H9 (cell line): ENCODE results near the gene KRT12. TPM values are rescaled to one million over a fixed set of nuclear protein-coding genes. Genes with fewer than 3 reads are reported as not detected.

Experiments used
- DNase-seq: peaks from one replicate; pipeline ENCODE4 v3.0.0-alpha.2; 2017
- H2AFZ ChIP-seq: one replicate; pipeline ENCODE4 v1.6.1; 2013; ENCODE audit warnings: mild to moderate bottlenecking, low read length, control low read depth, moderate library complexity
- H2AK5ac ChIP-seq: 2 replicates; pipeline ENCODE4 v1.6.1; 2013; ENCODE audit warnings: low read length, control low read depth, mixed read lengths; ENCODE audit not compliant: insufficient read length
- H2BK120ac ChIP-seq: one replicate; pipeline ENCODE4 v1.6.1; 2013; ENCODE audit warnings: low read depth, mild to moderate bottlenecking, low read length, control low read depth, inconsistent platforms; ENCODE audit not compliant: poor library complexity, severe bottlenecking
- H2BK12ac ChIP-seq: 2 replicates; pipeline ENCODE4 v1.6.1; 2013; ENCODE audit warnings: low read length, control low read depth, mixed read lengths, low read depth; ENCODE audit not compliant: insufficient read length
- H2BK15ac ChIP-seq: 2 replicates; pipeline ENCODE4 v1.6.1; 2013; ENCODE audit warnings: low read depth, low read length, control low read depth
- H2BK20ac ChIP-seq: one replicate; pipeline ENCODE4 v1.6.1; 2013; ENCODE audit warnings: low read depth, mild to moderate bottlenecking, low read length, control low read depth, inconsistent platforms; ENCODE audit not compliant: poor library complexity, severe bottlenecking
- H2BK5ac ChIP-seq: 2 replicates; pipeline ENCODE4 v1.6.1; 2013; ENCODE audit warnings: low read length, control low read depth, mixed read lengths; ENCODE audit not compliant: insufficient read length
- H3K14ac ChIP-seq: 2 replicates; pipeline ENCODE4 v1.6.1; 2013; ENCODE audit warnings: low read length, control low read depth; ENCODE audit not compliant: insufficient read depth
- H3K18ac ChIP-seq: 2 replicates; pipeline ENCODE4 v1.6.1; 2013; ENCODE audit warnings: low read depth, mild to moderate bottlenecking, mixed read lengths, low read length, control low read depth; ENCODE audit not compliant: insufficient read length
- H3K23ac ChIP-seq: 2 replicates; pipeline ENCODE4 v1.6.1; 2013; ENCODE audit warnings: low read length, control low read depth, mixed read lengths, low read depth; ENCODE audit not compliant: insufficient read length
- H3K23me2 ChIP-seq: 2 replicates; pipeline ENCODE4 v1.6.1; 2013; ENCODE audit warnings: low read depth, mild to moderate bottlenecking, mixed read lengths, low read length, control low read depth; ENCODE audit not compliant: insufficient read length, poor library complexity, severe bottlenecking
- H3K27ac ChIP-seq: 2 replicates; pipeline ENCODE4 v1.5.1; 2013; ENCODE audit warnings: low read length, control low read depth, mixed read lengths, low read depth; ENCODE audit not compliant: insufficient read length
- H3K27me3 ChIP-seq: 2 replicates; pipeline ENCODE4 v1.6.1; 2013; ENCODE audit warnings: low read length, control low read depth, inconsistent platforms; ENCODE audit not compliant: insufficient read depth
- H3K4ac ChIP-seq: 2 replicates; pipeline ENCODE4 v1.6.1; 2013; ENCODE audit warnings: low read depth, mild to moderate bottlenecking, control low read depth, inconsistent platforms, low read length, moderate library complexity
- H3K4me1 ChIP-seq: 2 replicates; pipeline ENCODE4 v1.6.1; 2013; ENCODE audit warnings: low read length, control low read depth, inconsistent platforms; ENCODE audit not compliant: insufficient read depth
- H3K4me2 ChIP-seq: 2 replicates; pipeline ENCODE4 v1.6.1; 2013; ENCODE audit warnings: low read length, control low read depth, mixed read lengths; ENCODE audit not compliant: insufficient read length, insufficient read depth
- H3K56ac ChIP-seq: 2 replicates; pipeline ENCODE4 v1.6.1; 2013; ENCODE audit warnings: low read depth, mild to moderate bottlenecking, mixed read lengths, low read length, control low read depth; ENCODE audit not compliant: insufficient read length
- H3K79me1 ChIP-seq: 2 replicates; pipeline ENCODE4 v1.6.1; 2013; ENCODE audit warnings: low read depth, mild to moderate bottlenecking, moderate library complexity, low read length, control low read depth, inconsistent platforms; ENCODE audit not compliant: insufficient read depth, poor library complexity, severe bottlenecking
- H3K79me2 ChIP-seq: 2 replicates; pipeline ENCODE4 v1.6.1; 2013; ENCODE audit warnings: low read length, control low read depth, inconsistent platforms; ENCODE audit not compliant: insufficient read depth
- H3K9ac ChIP-seq: 2 replicates; pipeline ENCODE4 v1.6.1; 2013; ENCODE audit warnings: low read length, control low read depth, mixed read lengths; ENCODE audit not compliant: insufficient read length; ENCODE audit errors: extremely low read depth
- H3K9me3 ChIP-seq: one replicate; pipeline ENCODE4 v1.6.1; 2013; ENCODE audit warnings: low read depth, low read length, inconsistent platforms; ENCODE audit not compliant: control insufficient read depth
- H3T11ph ChIP-seq: one replicate; pipeline ENCODE4 v1.6.1; 2013; ENCODE audit warnings: mild to moderate bottlenecking, low read length, control low read depth, inconsistent platforms
- H4K20me1 ChIP-seq: one replicate; pipeline ENCODE4 v1.6.1; 2013; ENCODE audit not compliant: control insufficient read depth, insufficient read length, insufficient read depth
- H4K5ac ChIP-seq: 2 replicates; pipeline ENCODE4 v1.6.1; 2013; ENCODE audit warnings: low read depth, mild to moderate bottlenecking, mixed read lengths, low read length, control low read depth; ENCODE audit not compliant: insufficient read length
- H4K8ac ChIP-seq: replicated peaks from 2 replicates; pipeline ENCODE4 v1.6.1; 2013; ENCODE audit warnings: low read length, control low read depth, mixed read lengths, low read depth; ENCODE audit not compliant: insufficient read length
- H4K91ac ChIP-seq: 2 replicates; pipeline ENCODE4 v1.6.1; 2013; ENCODE audit warnings: low read depth, mild to moderate bottlenecking, moderate library complexity, mixed read lengths, low read length, control low read depth; ENCODE audit not compliant: insufficient read length
- H3K27ac Mint-ChIP-seq, 3 experiments: 2 replicates in 2 of 3; 3 replicates in 1 of 3; pipeline ENCODE4 v1.8.0; 2020 to 2021; ENCODE audit warnings: mixed read lengths in 3 of 3, mild to moderate bottlenecking in 1 of 3, moderate library complexity in 1 of 3
- H3K27me3 Mint-ChIP-seq: 2 replicates; pipeline ENCODE4 v1.8.0; 2021; ENCODE audit warnings: low read depth, mild to moderate bottlenecking, moderate library complexity, mixed read lengths
- H3K36me3 Mint-ChIP-seq, 3 experiments: 2 replicates in 2 of 3; 3 replicates in 1 of 3; pipeline ENCODE4 v1.8.0; 2020 to 2021; ENCODE audit warnings: low read depth in 3 of 3, mixed read lengths in 3 of 3; ENCODE audit not compliant: insufficient read depth in 1 of 3
- H3K4me1 Mint-ChIP-seq, 2 experiments: 2 replicates each; pipeline ENCODE4 v1.8.0; 2020; ENCODE audit warnings: mixed read lengths in 2 of 2
- H3K4me3 Mint-ChIP-seq, 2 experiments: 2 replicates in 1 of 2; 3 replicates in 1 of 2; pipeline ENCODE4 v1.8.0; 2020 to 2021; ENCODE audit warnings: mild to moderate bottlenecking in 2 of 2, mixed read lengths in 2 of 2, moderate library complexity in 1 of 2
- H3K9me3 Mint-ChIP-seq, 2 experiments: 2 replicates in 1 of 2; 3 replicates in 1 of 2; pipeline ENCODE4 v1.8.0; 2020; ENCODE audit warnings: mild to moderate bottlenecking in 2 of 2, mixed read lengths in 2 of 2, moderate library complexity in 1 of 2
- CTCF ChIP-seq: fragments of 200-600 bp; sonication (generic); conservative IDR thresholded peaks from 3 replicates; pipeline ENCODE4 v1.8.0; 2021; ENCODE audit warnings: antibody characterized with exemption, mild to moderate bottlenecking
- WGBS: extraction: QIAGEN DNeasy Blood & Tissue Kit; methylation state at CpG from one replicate; pipeline ENCODE4 v1.1.7; 2013; ENCODE audit warnings: missing lambda C conversion rate, low lambda C conversion rate, mixed read lengths; ENCODE audit not compliant: insufficient read length; ENCODE audit errors: extremely low coverage; 5-methylcytosine and 5-hydroxymethylcytosine counted together
- total RNA-seq: library from RNA; stranded (reverse); gene quantifications from 2 replicates; pipeline ENCODE4 v1.2.1, GENCODE V29; 2021

KRT12 gene
- total RNA-seq, 1 experiment from 2014 or later: not detected

- no peak overlapping the region for H3K18ac ChIP-seq
- no peak overlapping the region for H4K5ac ChIP-seq
- no peak overlapping the region for H3K56ac ChIP-seq
- WGBS: no CpG with 5 or more reads among the region's 3 CpGs
- no peaks in the 10 kb centered on the region for H3K4me1 ChIP-seq
- no peaks in the 10 kb centered on the region for H4K20me1 ChIP-seq
- no peaks in the 10 kb centered on the region for H3K9me3 Mint-ChIP-seq
- no peak overlapping the region for H3K23ac ChIP-seq
- H3K23me2 ChIP-seq: no peaks in the 10 kb centered on the region
- H2BK20ac ChIP-seq: no peak overlapping the region
- no peak overlapping the region for H2BK5ac ChIP-seq
- H3K9ac ChIP-seq: no peak overlapping the region
- no peaks in the 10 kb centered on the region for H3K79me1 ChIP-seq
- H2AFZ ChIP-seq: no peak overlapping the region
- H2BK120ac ChIP-seq: no peak overlapping the region
- TF ChIP-seq CTCF: no peak
- no peaks in the 10 kb centered on the region for H3K36me3 Mint-ChIP-seq
- H3K27ac Mint-ChIP-seq: no peak overlapping the region
- H3K27me3 Mint-ChIP-seq: peaks cover 11% of the 10 kb centered on the region
- no peak overlapping the region for H4K91ac ChIP-seq
- H3K27ac ChIP-seq: no peak overlapping the region
- no peaks in the 10 kb centered on the region for H3K27me3 ChIP-seq
- no peaks in the 10 kb centered on the region for H3K79me2 ChIP-seq
- H3K4me2 ChIP-seq: no peak overlapping the region
- H3K4me1 Mint-ChIP-seq: no peaks in the 10 kb centered on the region
- H2AK5ac ChIP-seq: no peak overlapping the region
- no peak overlapping the region for H3K14ac ChIP-seq
- H2BK15ac ChIP-seq: no peak overlapping the region
- H3K9me3 ChIP-seq: no peaks in the 10 kb centered on the region
- H3K4me3 Mint-ChIP-seq: no peak overlapping the region
- DNase-seq: no peak
- H3K4ac ChIP-seq: no peak overlapping the region
- no peak overlapping the region for H2BK12ac ChIP-seq
- no peak overlapping the region for H3T11ph ChIP-seq
- no peak overlapping the region for H4K8ac ChIP-seq
Measured at GRCh38 chr17:40886090-40886489, 19.1 kb upstream of the KRT12 start.
